CD14-positive monocyte (primary cell): ENCODE measurements around the gene SLC51A. TPM values are rescaled to one million over a fixed set of nuclear protein-coding genes. Genes with fewer than 3 reads are reported as not detected.

ENCODE experiments used
- DNase-seq, 3 donors: peaks; one replicate each; pipeline ENCODE4 v3.0.0-alpha.2; 2011 to 2022
- H2AFZ ChIP-seq: 2 replicates; pipeline ENCODE4 v1.6.0; 2012; ENCODE audit warnings: mild to moderate bottlenecking, low read depth, low read length, inconsistent platforms; ENCODE audit not compliant: insufficient read depth, poor library complexity, severe bottlenecking
- H3K27ac ChIP-seq, 2 donors: 1 replicate in 1 of 2; 2 replicates in 1 of 2; pipeline ENCODE4 v1.5.1; 2012 to 2013; ENCODE audit warnings: low read length in 2 of 2, control low read depth in 1 of 2, inconsistent platforms in 1 of 2, low read depth in 1 of 2, mild to moderate bottlenecking in 1 of 2
- H3K27me3 ChIP-seq, 2 donors: one replicate each; pipeline versions ENCODE4 v1.6.0 to v1.6.1; 2011 to 2013; ENCODE audit warnings: low read length in 2 of 2; ENCODE audit not compliant: control insufficient read depth in 2 of 2, insufficient read depth in 2 of 2
- H3K36me3 ChIP-seq, 2 donors: replicated peaks in 1 of 2; 1 replicate in 1 of 2; 2 replicates in 1 of 2; pipeline versions ENCODE4 v1.5.1 to v1.6.1; 2012 to 2013; ENCODE audit warnings: low read length in 2 of 2, control low read depth in 1 of 2, inconsistent platforms in 1 of 2, mild to moderate bottlenecking in 1 of 2; ENCODE audit not compliant: insufficient read depth in 2 of 2, control insufficient read depth in 1 of 2
- H3K4me1 ChIP-seq, 2 donors: 1 replicate in 1 of 2; 2 replicates in 1 of 2; pipeline versions ENCODE4 v1.5.1 to v1.6.1; 2012 to 2013; ENCODE audit warnings: low read length in 2 of 2, control low read depth in 1 of 2, inconsistent platforms in 1 of 2, mild to moderate bottlenecking in 1 of 2, moderate library complexity in 1 of 2; ENCODE audit not compliant: insufficient read depth in 2 of 2, control insufficient read depth in 1 of 2
- H3K4me2 ChIP-seq: replicated peaks from 2 replicates; pipeline ENCODE3; 2012; ENCODE audit warnings: low read length, moderate library complexity, mild to moderate bottlenecking; ENCODE audit not compliant: poor library complexity, severe bottlenecking; ENCODE audit errors: extremely low read depth
- H3K4me3 ChIP-seq, 3 experiments: fragments of 200-600 bp in 1 of 3; sonication (generic) in 1 of 3; replicated peaks in 1 of 3; 1 replicate in 2 of 3; 2 replicates in 1 of 3; pipeline ENCODE4 v1.5.1; 2011 to 2013; ENCODE audit warnings: low read length in 3 of 3, mild to moderate bottlenecking in 3 of 3, control low read depth in 2 of 3, low read depth in 2 of 3, inconsistent platforms in 1 of 3, moderate library complexity in 1 of 3
- H3K79me2 ChIP-seq: 2 replicates; pipeline ENCODE4 v1.6.0; 2012; ENCODE audit warnings: mild to moderate bottlenecking, control low read depth, inconsistent platforms, low read length, moderate library complexity; ENCODE audit not compliant: insufficient read depth
- H3K9ac ChIP-seq: 2 replicates; pipeline ENCODE4 v1.6.0; 2017; ENCODE audit warnings: low read length, mild to moderate bottlenecking; ENCODE audit not compliant: insufficient read depth, poor library complexity, severe bottlenecking
- H3K9me3 ChIP-seq, 2 donors: replicated peaks in 1 of 2; 1 replicate in 1 of 2; 2 replicates in 1 of 2; pipeline versions ENCODE4 v1.5.1 to v1.6.1; 2012 to 2013; ENCODE audit warnings: low read length in 2 of 2, control low read depth in 1 of 2; ENCODE audit not compliant: control insufficient read depth in 1 of 2, insufficient read depth in 1 of 2
- H4K20me1 ChIP-seq: 2 replicates; pipeline ENCODE4 v1.6.0; 2012; ENCODE audit warnings: mild to moderate bottlenecking, low read length, control low read depth, moderate library complexity; ENCODE audit not compliant: insufficient read depth
- H3K27ac Mint-ChIP-seq, 7 donors: one replicate each; pipeline ENCODE4 v1.8.0; 2020; ENCODE audit warnings: mild to moderate bottlenecking in 7 of 7, mixed read lengths in 7 of 7, moderate library complexity in 6 of 7, inconsistent platforms in 2 of 7
- H3K27me3 Mint-ChIP-seq, 3 donors: one replicate each; pipeline ENCODE4 v1.8.0; 2021 to 2022; ENCODE audit warnings: low read depth in 3 of 3, mild to moderate bottlenecking in 3 of 3, mixed read lengths in 3 of 3, moderate library complexity in 3 of 3, inconsistent platforms in 1 of 3
- H3K36me3 Mint-ChIP-seq, 2 donors: one replicate each; pipeline ENCODE4 v1.8.0; 2020; ENCODE audit warnings: mixed read lengths in 2 of 2, inconsistent platforms in 1 of 2, mild to moderate bottlenecking in 1 of 2
- H3K4me1 Mint-ChIP-seq: one replicate; pipeline ENCODE4 v1.8.0; 2020; ENCODE audit warnings: mild to moderate bottlenecking, mixed read lengths
- H3K4me3 Mint-ChIP-seq, 2 donors: one replicate each; pipeline ENCODE4 v1.8.0; 2020; ENCODE audit warnings: mild to moderate bottlenecking in 2 of 2, mixed read lengths in 2 of 2, moderate library complexity in 1 of 2
- H3K9me3 Mint-ChIP-seq, 7 donors: one replicate each; pipeline ENCODE4 v1.8.0; 2020 to 2022; ENCODE audit warnings: mixed read lengths in 7 of 7, mild to moderate bottlenecking in 6 of 7, moderate library complexity in 6 of 7, inconsistent platforms in 2 of 7
- WGBS: methylation state at CpG from one replicate; pipeline ENCODE4 v1.1.5; 2013; ENCODE audit warnings: missing lambda C conversion rate; ENCODE audit not compliant: insufficient coverage; 5-methylcytosine and 5-hydroxymethylcytosine counted together
- intact Hi-C, 2 donors: fragments of 100-400 bp; cut with micrococcal nuclease; formaldehyde crosslinking; loops; one replicate each; pipeline versions ENCODE4 v1.15.0 to v1.15.1; 2023
- polyA plus RNA-seq, 3 donors: library from polyadenylated mRNA; depleted of rRNA in 1 of 3; unstranded in 2 of 3; stranded (reverse) in 1 of 3; fragments of 300-500 nt in 2 of 3; fragments of >200 nt in 1 of 3; fragmentation: Illumina TruSeq in 2 of 3; gene quantifications; 1 replicate in 2 of 3; 2 replicates in 1 of 3; pipeline ENCODE4 v1.2.3, GENCODE V29; 2012 to 2021
- TF ChIP-seq, protein P1 (sequence below): fragments of 200-600 bp; IDR thresholded peaks from one replicate; pipeline ENCODE4 v1.8.0; 2022; ENCODE audit warnings: antibody characterized with exemption, mild to moderate bottlenecking

SLC51A gene
- polyA plus RNA-seq, 3 donors, result 0.27 to 1.1 (median 0.37) TPM

DNA sequence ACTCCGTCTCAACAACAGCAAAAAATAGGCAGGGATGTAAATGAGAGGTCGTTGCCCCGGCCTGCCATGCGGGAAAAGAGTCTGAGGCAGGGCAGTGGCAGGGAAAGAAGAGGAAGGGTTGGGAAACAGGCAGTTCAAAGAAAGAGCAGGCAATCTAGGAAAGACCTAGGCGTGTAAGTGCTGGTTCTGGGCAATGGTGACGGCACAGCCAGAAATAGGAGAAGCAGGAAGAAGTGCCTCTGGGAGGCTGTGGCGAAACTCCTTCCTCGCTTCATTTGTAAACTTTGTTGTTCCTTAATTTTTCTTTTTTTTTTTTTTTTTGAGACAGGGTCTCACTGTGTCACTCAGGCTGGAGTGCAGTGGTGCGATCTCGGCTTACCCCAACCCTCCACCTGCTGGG lies 4.3 kb downstream of the SLC51A start:
- Mint-ChIP-seq H3K4me3 (peak overlapping the region; percentile 77 to 87), H3K36me3 (no peaks in the 10 kb centered on the region), H3K4me1 (peaks cover 44% of the 10 kb centered on the region), H3K27ac (peak overlapping the region; percentile 88 to 97 (median 95)), H3K27me3 (peaks cover 0 to 4% (median 3%) of the 10 kb centered on the region in 3 donors), H3K9me3 (peaks cover 0 to 3% (median 0%) of the 10 kb centered on the region in 7 donors)
- WGBS, result 5% methylated on average over 6 of the region's 10 CpGs
- H3K9me3 ChIP-seq, result no peaks in the 10 kb centered on the region
- peak overlapping the region; percentile 75 for H3K4me2 ChIP-seq
- H3K79me2 ChIP-seq, result no peaks in the 10 kb centered on the region
- H3K36me3 ChIP-seq, result no peaks in the 10 kb centered on the region
- H3K27me3 ChIP-seq, result no peaks in the 10 kb centered on the region
- peaks cover 32 to 38% of the 10 kb centered on the region in 2 donors for H3K4me1 ChIP-seq
- H3K27ac ChIP-seq, result peak overlapping the region; percentile 73 to 82
- intact Hi-C loops, result no loop called here
- H4K20me1 ChIP-seq, result no peaks in the 10 kb centered on the region
- DNase-seq, result peak; percentile 83 to 95 (median 92)
- peak overlapping the region; percentile 42 for H2AFZ ChIP-seq
- peak overlapping the region; percentile 55 for H3K9ac ChIP-seq
- TF ChIP-seq, protein P1, sequence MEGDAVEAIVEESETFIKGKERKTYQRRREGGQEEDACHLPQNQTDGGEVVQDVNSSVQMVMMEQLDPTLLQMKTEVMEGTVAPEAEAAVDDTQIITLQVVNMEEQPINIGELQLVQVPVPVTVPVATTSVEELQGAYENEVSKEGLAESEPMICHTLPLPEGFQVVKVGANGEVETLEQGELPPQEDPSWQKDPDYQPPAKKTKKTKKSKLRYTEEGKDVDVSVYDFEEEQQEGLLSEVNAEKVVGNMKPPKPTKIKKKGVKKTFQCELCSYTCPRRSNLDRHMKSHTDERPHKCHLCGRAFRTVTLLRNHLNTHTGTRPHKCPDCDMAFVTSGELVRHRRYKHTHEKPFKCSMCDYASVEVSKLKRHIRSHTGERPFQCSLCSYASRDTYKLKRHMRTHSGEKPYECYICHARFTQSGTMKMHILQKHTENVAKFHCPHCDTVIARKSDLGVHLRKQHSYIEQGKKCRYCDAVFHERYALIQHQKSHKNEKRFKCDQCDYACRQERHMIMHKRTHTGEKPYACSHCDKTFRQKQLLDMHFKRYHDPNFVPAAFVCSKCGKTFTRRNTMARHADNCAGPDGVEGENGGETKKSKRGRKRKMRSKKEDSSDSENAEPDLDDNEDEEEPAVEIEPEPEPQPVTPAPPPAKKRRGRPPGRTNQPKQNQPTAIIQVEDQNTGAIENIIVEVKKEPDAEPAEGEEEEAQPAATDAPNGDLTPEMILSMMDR, result no peak
- peak overlapping the region in 1 of 3 experiments; percentile 74 for H3K4me3 ChIP-seq

GRCh38 chr3:196220991-196221390 lies 4.7 kb downstream of the SLC51A start:
- H3K4me3 Mint-ChIP-seq, result peak overlapping the region; percentile 51 to 77
- peak overlapping the region; percentile 55 for H3K9ac ChIP-seq
- 60% methylated on average over 3 of the region's 7 CpGs for WGBS
- H3K4me1 ChIP-seq, result peaks cover 32 to 38% of the 10 kb centered on the region in 2 donors
- DNase-seq, result peak; percentile 40 to 44 (median 43)
- intact Hi-C loops, result no loop called here
- peaks cover 0 to 3% (median 0%) of the 10 kb centered on the region in 7 donors for H3K9me3 Mint-ChIP-seq
- no peaks in the 10 kb centered on the region for H3K36me3 ChIP-seq
- peak overlapping the region; percentile 11 for H2AFZ ChIP-seq
- H3K79me2 ChIP-seq, result no peaks in the 10 kb centered on the region
- no peaks in the 10 kb centered on the region for H4K20me1 ChIP-seq
- H3K27me3 ChIP-seq, result no peaks in the 10 kb centered on the region
- H3K27ac Mint-ChIP-seq, result peak overlapping the region; percentile 88 to 97 (median 94)
- peaks cover 0 to 3% (median 3%) of the 10 kb centered on the region in 3 donors for H3K27me3 Mint-ChIP-seq
- TF ChIP-seq, protein P1, result no peak
- peak overlapping the region; percentile 75 for H3K4me2 ChIP-seq
- H3K36me3 Mint-ChIP-seq, result no peaks in the 10 kb centered on the region
- H3K9me3 ChIP-seq, result no peaks in the 10 kb centered on the region
- H3K27ac ChIP-seq, result peak overlapping the region; percentile 73 to 82
- peaks cover 42% of the 10 kb centered on the region for H3K4me1 Mint-ChIP-seq
- peak overlapping the region in 1 of 3 experiments; percentile 74 for H3K4me3 ChIP-seq
